Sigmoid colon (tissue), 4 donors: ENCODE results near the gene MAP1LC3B.

Experiments used
- EP300 ChIP-seq, 4 donors: sonication (generic); formaldehyde crosslinking; IDR thresholded peaks; one replicate each; pipeline ENCODE4 v1.6.1; 2017; ENCODE audit warnings: antibody characterized with exemption in 4 of 4
- POLR2A ChIP-seq, 2 donors: fragments of 450-650 bp; IDR thresholded peaks; one replicate each; pipeline ENCODE4 v1.6.1; 2016; ENCODE audit warnings: antibody characterized with exemption in 2 of 2, mild to moderate bottlenecking in 2 of 2, moderate library complexity in 2 of 2
- TF ChIP-seq, protein P1 (sequence below), 4 experiments: fragments of 450-650 bp in 3 of 4; fragments of 200-600 bp in 1 of 4; IDR thresholded peaks; one replicate each; pipeline ENCODE4 v1.5.1; 2016 to 2019; ENCODE audit warnings: antibody characterized with exemption in 4 of 4, mild to moderate bottlenecking in 3 of 4, moderate library complexity in 2 of 4

DNA sequence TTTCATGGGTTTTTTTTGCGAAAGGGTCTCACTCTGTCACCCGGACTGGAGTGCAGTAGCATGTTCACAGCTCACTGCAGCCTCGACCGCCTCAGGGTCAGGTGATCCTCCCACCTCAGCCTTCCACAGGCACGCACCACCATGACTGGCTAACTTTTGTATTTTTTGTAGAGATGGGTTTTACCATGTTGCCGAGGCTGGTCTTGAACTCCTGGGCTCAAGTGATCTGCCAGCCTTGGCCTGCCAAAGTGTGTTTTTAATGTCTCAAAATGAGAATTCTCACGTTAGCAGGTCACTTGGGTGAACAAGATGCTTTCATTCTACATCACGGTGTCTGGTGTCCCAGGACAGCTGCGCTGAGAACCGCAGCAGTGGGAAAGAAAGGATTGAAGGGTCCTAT is 11.7 kb upstream of the MAP1LC3B start:
- TF ChIP-seq EP300 (IDR thresholded peaks at IDR 0.05), result no peak
- no peak for TF ChIP-seq POLR2A (IDR thresholded peaks at IDR 0.05)
- TF ChIP-seq, protein P1, sequence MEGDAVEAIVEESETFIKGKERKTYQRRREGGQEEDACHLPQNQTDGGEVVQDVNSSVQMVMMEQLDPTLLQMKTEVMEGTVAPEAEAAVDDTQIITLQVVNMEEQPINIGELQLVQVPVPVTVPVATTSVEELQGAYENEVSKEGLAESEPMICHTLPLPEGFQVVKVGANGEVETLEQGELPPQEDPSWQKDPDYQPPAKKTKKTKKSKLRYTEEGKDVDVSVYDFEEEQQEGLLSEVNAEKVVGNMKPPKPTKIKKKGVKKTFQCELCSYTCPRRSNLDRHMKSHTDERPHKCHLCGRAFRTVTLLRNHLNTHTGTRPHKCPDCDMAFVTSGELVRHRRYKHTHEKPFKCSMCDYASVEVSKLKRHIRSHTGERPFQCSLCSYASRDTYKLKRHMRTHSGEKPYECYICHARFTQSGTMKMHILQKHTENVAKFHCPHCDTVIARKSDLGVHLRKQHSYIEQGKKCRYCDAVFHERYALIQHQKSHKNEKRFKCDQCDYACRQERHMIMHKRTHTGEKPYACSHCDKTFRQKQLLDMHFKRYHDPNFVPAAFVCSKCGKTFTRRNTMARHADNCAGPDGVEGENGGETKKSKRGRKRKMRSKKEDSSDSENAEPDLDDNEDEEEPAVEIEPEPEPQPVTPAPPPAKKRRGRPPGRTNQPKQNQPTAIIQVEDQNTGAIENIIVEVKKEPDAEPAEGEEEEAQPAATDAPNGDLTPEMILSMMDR (IDR thresholded peaks at IDR 0.05), result no peak
